H7 (cell line): ENCODE measurements around the gene KBTBD2. TPM values are rescaled to one million over a fixed set of nuclear protein-coding genes. Genes with fewer than 3 reads are reported as not detected.
"Not testable (repeated sequence)": the region's sequence is repeated elsewhere in the genome, so short reads cannot be mapped to it uniquely, and the experiment has no call there.

Source experiments
- DNase-seq: peaks from one replicate; pipeline ENCODE4 v3.0.0; 2012
- H3K27me3 ChIP-seq: 2 replicates; pipeline ENCODE4 v1.6.0; 2011; ENCODE audit warnings: mild to moderate bottlenecking, low read length; ENCODE audit not compliant: control insufficient read depth, insufficient read depth
- H3K36me3 ChIP-seq: replicated peaks from 2 replicates; pipeline ENCODE4 v1.5.1; 2011; ENCODE audit warnings: low read length; ENCODE audit not compliant: control insufficient read depth, insufficient read depth
- H3K4me3 ChIP-seq: 2 replicates; pipeline ENCODE4 v1.5.1; 2011; ENCODE audit warnings: low read depth, mild to moderate bottlenecking, control low read depth, low read length, moderate library complexity; ENCODE audit not compliant: insufficient read depth
- total RNA-seq: library from RNA; depleted of rRNA; stranded (reverse); fragments of >200 nt; shearing (Covaris generic); gene quantifications from 2 replicates; pipeline ENCODE4 v1.2.3, GENCODE V29; 2014; rRNA removed

Gene KBTBD2
- 22.8 and 26.3 TPM in 2 replicates for total RNA-seq

GRCh38 chr7:32891043-32891799 lies at the start of gene KBTBD2:
KBTBD2 (minus strand) TSS chr7:32891760; CDS start chr7:32879604, 12,156 bp downstream.
- H3K36me3 ChIP-seq, result no peaks in the 10 kb centered on the region
- H3K4me3 ChIP-seq, result peak within 1 kb of the TSS; percentile 71
- H3K27me3 ChIP-seq, result no peaks in the 10 kb centered on the region
- DNase-seq, result peak; percentile 89

GRCh38 chr7:32941181-32941580 lies 49.6 kb upstream of the KBTBD2 start:
- peaks cover 74% of the 10 kb centered on the region for H3K27me3 ChIP-seq
- DNase-seq, result peak; percentile 57
- H3K36me3 ChIP-seq, result no peaks in the 10 kb centered on the region
- no peak overlapping the region for H3K4me3 ChIP-seq

GRCh38 chr7:32937344-32938174 lies 46.0 kb upstream of the KBTBD2 start:
- Histone ChIP-seq H3K4me3 (no peak overlapping the region), H3K27me3 (peaks cover 58% of the 10 kb centered on the region), H3K36me3 (no peaks in the 10 kb centered on the region)
- no peak for DNase-seq

GRCh38 chr7:32936689-32937088 lies 45.1 kb upstream of the KBTBD2 start:
- Histone ChIP-seq H3K27me3 (peaks cover 52% of the 10 kb centered on the region), H3K4me3 (no peak overlapping the region), H3K36me3 (no peaks in the 10 kb centered on the region)
- no peak for DNase-seq

GRCh38 chr7:32935558-32935957 lies 44.0 kb upstream of the KBTBD2 start:
- Histone ChIP-seq H3K4me3 (no peak overlapping the region), H3K36me3 (no peaks in the 10 kb centered on the region), H3K27me3 (peaks cover 55% of the 10 kb centered on the region)
- no peak for DNase-seq

- no peak for DNase-seq
- Histone ChIP-seq H3K4me3 (no peak overlapping the region), H3K27me3 (peaks cover 9% of the 10 kb centered on the region), H3K36me3 (no peaks in the 10 kb centered on the region)
Measured at GRCh38 chr7:32930378-32930777, 38.8 kb upstream of the KBTBD2 start.

- DNase-seq, result no peak
- Histone ChIP-seq H3K27me3 (peaks cover 9% of the 10 kb centered on the region), H3K36me3 (no peaks in the 10 kb centered on the region), H3K4me3 (no peak overlapping the region)
Measured at GRCh38 chr7:32929430-32930143, 38.0 kb upstream of the KBTBD2 start.

GRCh38 chr7:32928785-32929298 lies 37.3 kb upstream of the KBTBD2 start:
- Histone ChIP-seq H3K36me3 (no peaks in the 10 kb centered on the region), H3K27me3 (peaks cover 9% of the 10 kb centered on the region), H3K4me3 (no peak overlapping the region)
- no peak for DNase-seq

- Histone ChIP-seq H3K4me3 (no peak overlapping the region), H3K36me3 (no peaks in the 10 kb centered on the region), H3K27me3 (peaks cover 1% of the 10 kb centered on the region)
- DNase-seq, result no peak
Measured at GRCh38 chr7:32921896-32922295, 30.3 kb upstream of the KBTBD2 start.

- not testable (repeated sequence) for H3K4me3 ChIP-seq, H3K36me3 ChIP-seq, DNase-seq, H3K27me3 ChIP-seq
Measured at GRCh38 chr7:32916994-32917393, 25.4 kb upstream of the KBTBD2 start.

- H3K27me3 ChIP-seq, result no peaks in the 10 kb centered on the region
Measured at GRCh38 chr7:32916006-32916405, 24.4 kb upstream of the KBTBD2 start.

GRCh38 chr7:32915041-32915536 lies 23.5 kb upstream of the KBTBD2 start:
- H3K4me3 ChIP-seq, result no peak overlapping the region
- H3K36me3 ChIP-seq, result no peaks in the 10 kb centered on the region
- no peaks in the 10 kb centered on the region for H3K27me3 ChIP-seq
- DNase-seq, result no peak

More at GRCh38 chr7:32916006-32916405, 24.4 kb upstream of the KBTBD2 start:
- Histone ChIP-seq H3K36me3 (no peaks in the 10 kb centered on the region), H3K4me3 (no peak overlapping the region)
- DNase-seq, result no peak

- no peaks in the 10 kb centered on the region for H3K27me3 ChIP-seq
- H3K36me3 ChIP-seq, result no peaks in the 10 kb centered on the region
- no peak for DNase-seq
- no peak overlapping the region for H3K4me3 ChIP-seq
Measured at GRCh38 chr7:32914184-32914583, 22.6 kb upstream of the KBTBD2 start.

- Histone ChIP-seq H3K36me3 (no peaks in the 10 kb centered on the region), H3K4me3 (no peak overlapping the region), H3K27me3 (no peaks in the 10 kb centered on the region)
- no peak for DNase-seq
Measured at GRCh38 chr7:32910195-32910594, 18.6 kb upstream of the KBTBD2 start.
